Caco-2 (cell line): Measurements from ENCODE around the gene TRPC4. TPM values are rescaled to one million over a fixed set of nuclear protein-coding genes. Genes with fewer than 3 reads are reported as not detected.

Experiments
- BruUV-seq: library from RNA; stranded (reverse); fragments of 400-500 nt; replicated peaks from 2 replicates; lab custom pipeline; 2021; lab: Mats Ljungman, UMichigan
- CTCF ChIA-PET: fragments of 300-600 bp; sonication (Branson Sonifier 250); formaldehyde crosslinking; loops from one replicate; lab custom pipeline; 2022; ENCODE audit warnings: antibody characterized with exemption; lab: Charles Lee
- POLR2A ChIA-PET: fragments of 300-600 bp; sonication (Branson Sonifier 250); formaldehyde crosslinking; loops from one replicate; lab custom pipeline; 2022; ENCODE audit warnings: antibody characterized with exemption; lab: Charles Lee
- DNase-seq, 2 experiments: peaks; one replicate each; pipeline versions ENCODE4 v3.0.0 to v3.0.0-alpha.2; 2020 to 2022
- H3K27me3 ChIP-seq: replicated peaks from 2 replicates; pipeline ENCODE4 v1.6.0; 2011; ENCODE audit warnings: low read length; ENCODE audit not compliant: control insufficient read depth, insufficient read depth
- H3K36me3 ChIP-seq: 2 replicates; pipeline ENCODE4 v1.5.1; 2011; ENCODE audit warnings: low read length; ENCODE audit not compliant: control insufficient read depth, insufficient read depth
- H3K4me1 ChIP-seq: fragments of 250-450 bp; sonication (Bioruptor Pico); 2 replicates; pipeline ENCODE4 v1.5.1; 2020; ENCODE audit warnings: mild to moderate bottlenecking
- H3K4me3 ChIP-seq: 2 replicates; pipeline ENCODE4 v1.5.1; 2011; ENCODE audit warnings: low read depth, mild to moderate bottlenecking, control low read depth, low read length
- H3K9me3 ChIP-seq: fragments of 250-450 bp; sonication (Bioruptor Pico); 2 replicates; pipeline ENCODE4 v1.5.1; 2020; ENCODE audit warnings: mild to moderate bottlenecking, moderate library complexity
- H3K27ac Mint-ChIP-seq: one replicate; pipeline ENCODE4 v1.8.0; 2022; ENCODE audit warnings: mixed read lengths; ENCODE audit not compliant: unreplicated experiment
- H3K27me3 Mint-ChIP-seq: one replicate; pipeline ENCODE4 v1.8.0; 2022; ENCODE audit warnings: mixed read lengths; ENCODE audit not compliant: insufficient read depth, unreplicated experiment
- H3K36me3 Mint-ChIP-seq: one replicate; pipeline ENCODE4 v1.8.0; 2022; ENCODE audit warnings: mild to moderate bottlenecking, mixed read lengths; ENCODE audit not compliant: insufficient read depth, unreplicated experiment
- H3K4me1 Mint-ChIP-seq: one replicate; pipeline ENCODE4 v1.8.0; 2022; ENCODE audit warnings: low read depth, mixed read lengths; ENCODE audit not compliant: unreplicated experiment
- H3K4me3 Mint-ChIP-seq: one replicate; pipeline ENCODE4 v1.8.0; 2022; ENCODE audit warnings: mild to moderate bottlenecking, moderate library complexity, mixed read lengths; ENCODE audit not compliant: unreplicated experiment
- H3K9me3 Mint-ChIP-seq: one replicate; pipeline ENCODE4 v1.8.0; 2022; ENCODE audit warnings: mixed read lengths; ENCODE audit not compliant: unreplicated experiment
- intact Hi-C: fragments of 100-400 bp; cut with micrococcal nuclease; formaldehyde crosslinking; loops from one replicate; pipeline ENCODE4 v1.10.0; 2022; ENCODE audit not compliant: unreplicated experiment
- total RNA-seq: library from RNA; stranded (reverse); gene quantifications from 2 replicates; pipeline ENCODE4 v1.2.3, GENCODE V29; 2022
- TF ChIP-seq, protein P1 (sequence below), 2 experiments: fragments of 200-600 bp in 1 of 2; IDR thresholded peaks; 1 replicate in 1 of 2; 2 replicates in 1 of 2; pipeline versions ENCODE4 v1.5.1 to v1.8.0; 2011 to 2022; ENCODE audit warnings: antibody characterized with exemption in 1 of 2, control low read depth in 1 of 2, inconsistent platforms in 1 of 2, low read depth in 1 of 2, low read length in 1 of 2, mild to moderate bottlenecking in 1 of 2, moderate library complexity in 1 of 2; ENCODE audit not compliant: insufficient read depth in 1 of 2, severe bottlenecking in 1 of 2, unreplicated experiment in 1 of 2

Gene TRPC4
- total RNA-seq, 1 experiment from 2014 or later = not detected

DNA sequence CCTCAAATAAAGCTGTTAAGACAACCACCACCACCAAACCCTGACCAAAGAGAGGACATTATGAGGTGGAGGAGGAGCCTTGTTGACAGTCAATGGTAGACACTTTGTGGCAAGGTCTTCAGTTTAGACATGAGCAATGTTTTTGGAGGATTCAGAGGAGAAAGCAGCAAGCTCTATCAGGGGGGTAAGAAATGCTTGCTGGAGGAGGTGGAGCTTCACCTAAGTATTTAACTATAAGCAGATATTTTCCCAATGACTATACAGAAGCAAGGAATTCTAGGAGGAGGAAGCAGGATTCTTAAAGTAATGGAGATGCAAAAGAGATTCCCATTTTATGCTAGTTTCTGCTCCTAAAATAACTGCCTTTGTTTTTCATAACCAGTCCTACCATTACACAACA is 74.2 kb downstream of the TRPC4 start:
- ChIA-PET POLR2A (no interaction called here), CTCF (no interaction called here)
- no peak overlapping the region for H3K27ac Mint-ChIP-seq
- intact Hi-C loops = no loop called here
- H3K36me3 Mint-ChIP-seq = no peaks in the 10 kb centered on the region
- DNase-seq = no peak
- no peak overlapping the region for H3K4me3 Mint-ChIP-seq
- H3K27me3 ChIP-seq = no peaks in the 10 kb centered on the region
- H3K27me3 Mint-ChIP-seq = peaks cover 6% of the 10 kb centered on the region
- H3K4me1 ChIP-seq = no peaks in the 10 kb centered on the region
- BruUV-seq = no TSS peak
- TF ChIP-seq, protein P1, sequence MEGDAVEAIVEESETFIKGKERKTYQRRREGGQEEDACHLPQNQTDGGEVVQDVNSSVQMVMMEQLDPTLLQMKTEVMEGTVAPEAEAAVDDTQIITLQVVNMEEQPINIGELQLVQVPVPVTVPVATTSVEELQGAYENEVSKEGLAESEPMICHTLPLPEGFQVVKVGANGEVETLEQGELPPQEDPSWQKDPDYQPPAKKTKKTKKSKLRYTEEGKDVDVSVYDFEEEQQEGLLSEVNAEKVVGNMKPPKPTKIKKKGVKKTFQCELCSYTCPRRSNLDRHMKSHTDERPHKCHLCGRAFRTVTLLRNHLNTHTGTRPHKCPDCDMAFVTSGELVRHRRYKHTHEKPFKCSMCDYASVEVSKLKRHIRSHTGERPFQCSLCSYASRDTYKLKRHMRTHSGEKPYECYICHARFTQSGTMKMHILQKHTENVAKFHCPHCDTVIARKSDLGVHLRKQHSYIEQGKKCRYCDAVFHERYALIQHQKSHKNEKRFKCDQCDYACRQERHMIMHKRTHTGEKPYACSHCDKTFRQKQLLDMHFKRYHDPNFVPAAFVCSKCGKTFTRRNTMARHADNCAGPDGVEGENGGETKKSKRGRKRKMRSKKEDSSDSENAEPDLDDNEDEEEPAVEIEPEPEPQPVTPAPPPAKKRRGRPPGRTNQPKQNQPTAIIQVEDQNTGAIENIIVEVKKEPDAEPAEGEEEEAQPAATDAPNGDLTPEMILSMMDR (IDR thresholded peaks at IDR 0.05; ENCODE audit: insufficient read depth in 1 of 2, low read depth in 1 of 2, low read length in 1 of 2, severe bottlenecking in 1 of 2, unreplicated experiment in 1 of 2) = no peak
- no peaks in the 10 kb centered on the region for H3K36me3 ChIP-seq
- no peak overlapping the region for H3K4me3 ChIP-seq
- H3K9me3 ChIP-seq = no peaks in the 10 kb centered on the region
- no peaks in the 10 kb centered on the region for H3K9me3 Mint-ChIP-seq
- H3K4me1 Mint-ChIP-seq = no peaks in the 10 kb centered on the region

DNA sequence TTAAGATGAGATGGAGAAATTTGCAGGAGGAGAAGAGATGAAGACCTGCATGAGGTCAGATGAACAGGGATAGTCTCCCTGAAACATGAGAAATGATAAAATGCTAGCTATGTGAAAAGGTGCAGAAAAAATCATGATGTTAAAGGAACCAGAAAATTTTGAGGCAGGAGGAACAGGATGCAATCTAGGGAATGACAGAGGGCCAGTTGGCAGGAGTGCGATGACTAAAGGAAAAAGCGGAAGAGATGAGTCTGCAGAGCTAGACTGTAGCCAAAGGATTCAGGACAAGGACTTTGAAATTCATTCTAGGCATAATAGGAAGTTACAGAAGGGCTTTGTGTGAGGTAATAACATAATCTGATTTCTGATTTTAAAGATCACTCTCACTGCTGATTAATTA is 77.9 kb downstream of the TRPC4 start:
- Mint-ChIP-seq H3K27me3 (peaks cover 13% of the 10 kb centered on the region), H3K36me3 (no peaks in the 10 kb centered on the region), H3K9me3 (no peaks in the 10 kb centered on the region), H3K4me1 (no peaks in the 10 kb centered on the region), H3K27ac (no peak overlapping the region), H3K4me3 (no peak overlapping the region)
- H3K4me1 ChIP-seq = no peaks in the 10 kb centered on the region
- no peaks in the 10 kb centered on the region for H3K36me3 ChIP-seq
- POLR2A ChIA-PET = no interaction called here
- intact Hi-C loops = no loop called here
- H3K9me3 ChIP-seq = no peaks in the 10 kb centered on the region
- CTCF ChIA-PET = no interaction called here
- TF ChIP-seq, protein P1 (IDR thresholded peaks at IDR 0.05; ENCODE audit: insufficient read depth in 1 of 2, low read depth in 1 of 2, low read length in 1 of 2, severe bottlenecking in 1 of 2, unreplicated experiment in 1 of 2) = no peak
- H3K4me3 ChIP-seq = no peak overlapping the region
- H3K27me3 ChIP-seq = no peaks in the 10 kb centered on the region
- no TSS peak for BruUV-seq
- no peak for DNase-seq

DNA sequence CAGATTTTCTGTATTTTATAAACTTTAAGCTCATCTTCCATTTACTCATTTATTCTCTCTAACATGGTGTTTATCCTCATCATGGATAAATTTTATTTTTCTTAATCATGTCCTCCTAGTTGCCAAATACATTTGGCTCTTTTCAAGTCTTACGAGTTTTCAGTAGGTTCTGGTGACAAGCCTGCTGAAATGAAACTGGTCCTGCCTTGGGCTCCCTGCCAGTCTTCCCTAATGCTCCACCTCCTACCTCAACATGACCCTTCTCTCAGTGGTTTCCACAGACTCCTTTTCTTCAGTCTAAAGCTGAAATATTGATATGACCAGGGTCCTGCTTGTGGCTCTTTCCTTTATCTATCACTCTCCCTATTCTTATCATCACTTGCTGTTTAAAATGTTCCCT is 81.2 kb downstream of the TRPC4 start:
- no peaks in the 10 kb centered on the region for H3K9me3 Mint-ChIP-seq
- no peaks in the 10 kb centered on the region for H3K4me1 Mint-ChIP-seq
- no peak for DNase-seq
- intact Hi-C loops = no loop called here
- Histone ChIP-seq H3K9me3 (no peaks in the 10 kb centered on the region), H3K36me3 (no peaks in the 10 kb centered on the region), H3K27me3 (no peaks in the 10 kb centered on the region), H3K4me1 (no peaks in the 10 kb centered on the region), H3K4me3 (no peak overlapping the region)
- ChIA-PET POLR2A (no interaction called here), CTCF (no interaction called here)
- H3K27me3 Mint-ChIP-seq = peaks cover 13% of the 10 kb centered on the region
- no peaks in the 10 kb centered on the region for H3K36me3 Mint-ChIP-seq
- H3K4me3 Mint-ChIP-seq = no peak overlapping the region
- TF ChIP-seq, protein P1 (IDR thresholded peaks at IDR 0.05; ENCODE audit: insufficient read depth in 1 of 2, low read depth in 1 of 2, low read length in 1 of 2, severe bottlenecking in 1 of 2, unreplicated experiment in 1 of 2) = no peak
- no TSS peak for BruUV-seq
- H3K27ac Mint-ChIP-seq = no peak overlapping the region
